IMR-90 (cell line): Measurements from ENCODE around the gene TRMT2B.

Source experiments
- BHLHE40 ChIP-seq: fragments of 150-350 bp; IDR thresholded peaks from 2 replicates; pipeline ENCODE4 v1.6.1; 2016; ENCODE audit warnings: mild to moderate bottlenecking, low read depth, low read length
- FOS ChIP-seq: fragments of 150-350 bp; IDR thresholded peaks from 2 replicates; pipeline ENCODE4 v1.6.1; 2016; ENCODE audit warnings: low read depth, low read length
- MAZ ChIP-seq: IDR thresholded peaks from 2 replicates; pipeline ENCODE4 v1.6.1; 2012; ENCODE audit warnings: low read depth, mild to moderate bottlenecking, low read length, improper control_type of control experiment, moderate library complexity, borderline replicate concordance
- MXI1 ChIP-seq: IDR thresholded peaks from 2 replicates; pipeline ENCODE4 v1.6.1; 2012; ENCODE audit warnings: low read depth, mild to moderate bottlenecking, low read length, moderate library complexity, borderline replicate concordance
- POLR2A ChIP-seq: IDR thresholded peaks from 2 replicates; pipeline ENCODE4 v1.6.1; 2012; ENCODE audit warnings: mild to moderate bottlenecking, low read depth, low read length
- RAD21 ChIP-seq: IDR thresholded peaks from 2 replicates; pipeline ENCODE4 v1.6.1; 2012; ENCODE audit warnings: low read length, improper control_type of control experiment
- RCOR1 ChIP-seq: IDR thresholded peaks from 2 replicates; pipeline ENCODE4 v1.6.1; 2012; ENCODE audit warnings: mild to moderate bottlenecking, low read length, improper control_type of control experiment; ENCODE audit not compliant: insufficient replicate concordance
- RFX5 ChIP-seq: IDR thresholded peaks from 2 replicates; pipeline ENCODE4 v1.8.0; 2012; ENCODE audit warnings: low read depth, mild to moderate bottlenecking, low read length, moderate library complexity
- SMC3 ChIP-seq: fragments of 150-350 bp; IDR thresholded peaks from 2 replicates; pipeline ENCODE4 v1.6.1; 2016; ENCODE audit warnings: low read depth, mild to moderate bottlenecking, antibody characterized with exemption, low read length, moderate library complexity
- TF ChIP-seq, protein P1 (sequence below): conservative IDR thresholded peaks from 2 replicates; pipeline ENCODE4 v1.5.1; 2012; ENCODE audit warnings: mild to moderate bottlenecking, low read depth, low read length, improper control_type of control experiment
- TF ChIP-seq, protein P2 (sequence below): fragments of 150-350 bp; IDR thresholded peaks from 2 replicates; pipeline ENCODE4 v1.6.1; 2016; ENCODE audit warnings: low read depth, mild to moderate bottlenecking, low read length, moderate library complexity, borderline replicate concordance
- TF ChIP-seq, protein P3 (sequence below): fragments of 150-350 bp; IDR thresholded peaks from 2 replicates; pipeline ENCODE4 v1.6.1; 2017; ENCODE audit warnings: mild to moderate bottlenecking, antibody characterized with exemption, low read length, low read depth

DNA sequence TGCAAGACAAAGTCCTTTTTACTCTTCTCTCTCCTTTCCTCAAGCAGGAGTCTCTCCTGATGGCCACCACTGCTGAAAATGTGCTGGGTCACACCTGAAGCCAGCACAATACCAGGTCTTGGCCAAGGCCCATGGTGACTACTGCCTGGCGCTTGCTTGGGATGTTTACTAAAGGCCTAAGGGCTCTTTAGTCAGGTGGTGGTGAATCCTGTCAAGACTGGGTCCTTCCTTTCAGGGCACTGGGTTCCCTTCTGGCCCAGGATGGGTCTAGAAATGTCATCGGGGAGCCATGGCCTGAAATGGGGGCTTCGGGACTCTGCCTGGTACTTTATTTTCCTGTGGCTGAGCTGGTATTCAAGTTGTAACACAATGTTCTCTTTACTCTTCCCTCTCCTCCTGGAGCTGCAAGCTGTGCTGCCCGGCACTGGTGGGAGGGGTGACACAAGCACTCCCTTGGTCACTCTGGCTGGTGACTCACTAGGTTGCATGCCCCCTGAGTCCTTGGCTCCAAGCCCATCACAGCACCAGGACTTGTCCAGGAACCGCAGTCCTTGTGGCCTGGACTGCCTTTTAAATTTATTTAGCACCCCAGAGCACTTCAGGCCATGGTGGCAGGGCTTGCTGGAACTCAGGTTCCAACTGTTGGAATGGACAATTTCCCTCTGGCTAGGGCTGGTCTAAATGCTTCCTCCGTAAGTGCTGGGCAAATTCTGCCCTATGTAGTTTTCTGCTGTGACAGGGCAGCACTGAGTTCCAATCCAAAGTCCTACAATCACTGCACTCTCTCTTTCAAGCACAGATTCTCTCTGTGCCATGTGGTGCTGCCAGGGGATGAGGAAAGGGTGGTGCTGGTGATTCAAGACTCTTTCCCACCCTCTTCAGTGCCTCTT is 71.1 kb downstream of the TRMT2B start:
- TF ChIP-seq RFX5 = no peak
- TF ChIP-seq, protein P1, sequence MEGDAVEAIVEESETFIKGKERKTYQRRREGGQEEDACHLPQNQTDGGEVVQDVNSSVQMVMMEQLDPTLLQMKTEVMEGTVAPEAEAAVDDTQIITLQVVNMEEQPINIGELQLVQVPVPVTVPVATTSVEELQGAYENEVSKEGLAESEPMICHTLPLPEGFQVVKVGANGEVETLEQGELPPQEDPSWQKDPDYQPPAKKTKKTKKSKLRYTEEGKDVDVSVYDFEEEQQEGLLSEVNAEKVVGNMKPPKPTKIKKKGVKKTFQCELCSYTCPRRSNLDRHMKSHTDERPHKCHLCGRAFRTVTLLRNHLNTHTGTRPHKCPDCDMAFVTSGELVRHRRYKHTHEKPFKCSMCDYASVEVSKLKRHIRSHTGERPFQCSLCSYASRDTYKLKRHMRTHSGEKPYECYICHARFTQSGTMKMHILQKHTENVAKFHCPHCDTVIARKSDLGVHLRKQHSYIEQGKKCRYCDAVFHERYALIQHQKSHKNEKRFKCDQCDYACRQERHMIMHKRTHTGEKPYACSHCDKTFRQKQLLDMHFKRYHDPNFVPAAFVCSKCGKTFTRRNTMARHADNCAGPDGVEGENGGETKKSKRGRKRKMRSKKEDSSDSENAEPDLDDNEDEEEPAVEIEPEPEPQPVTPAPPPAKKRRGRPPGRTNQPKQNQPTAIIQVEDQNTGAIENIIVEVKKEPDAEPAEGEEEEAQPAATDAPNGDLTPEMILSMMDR = no peak
- no peak for TF ChIP-seq SMC3
- TF ChIP-seq RAD21 = no peak
- no peak for TF ChIP-seq POLR2A
- no peak for TF ChIP-seq MXI1
- peak; percentile 28; the same call in 1 of the 2 replicates for TF ChIP-seq FOS
- no peak for TF ChIP-seq MAZ
- no peak for TF ChIP-seq BHLHE40
- TF ChIP-seq, protein P2, sequence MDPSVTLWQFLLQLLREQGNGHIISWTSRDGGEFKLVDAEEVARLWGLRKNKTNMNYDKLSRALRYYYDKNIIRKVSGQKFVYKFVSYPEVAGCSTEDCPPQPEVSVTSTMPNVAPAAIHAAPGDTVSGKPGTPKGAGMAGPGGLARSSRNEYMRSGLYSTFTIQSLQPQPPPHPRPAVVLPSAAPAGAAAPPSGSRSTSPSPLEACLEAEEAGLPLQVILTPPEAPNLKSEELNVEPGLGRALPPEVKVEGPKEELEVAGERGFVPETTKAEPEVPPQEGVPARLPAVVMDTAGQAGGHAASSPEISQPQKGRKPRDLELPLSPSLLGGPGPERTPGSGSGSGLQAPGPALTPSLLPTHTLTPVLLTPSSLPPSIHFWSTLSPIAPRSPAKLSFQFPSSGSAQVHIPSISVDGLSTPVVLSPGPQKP = no peak
- no peak for TF ChIP-seq RCOR1
- TF ChIP-seq, protein P3, sequence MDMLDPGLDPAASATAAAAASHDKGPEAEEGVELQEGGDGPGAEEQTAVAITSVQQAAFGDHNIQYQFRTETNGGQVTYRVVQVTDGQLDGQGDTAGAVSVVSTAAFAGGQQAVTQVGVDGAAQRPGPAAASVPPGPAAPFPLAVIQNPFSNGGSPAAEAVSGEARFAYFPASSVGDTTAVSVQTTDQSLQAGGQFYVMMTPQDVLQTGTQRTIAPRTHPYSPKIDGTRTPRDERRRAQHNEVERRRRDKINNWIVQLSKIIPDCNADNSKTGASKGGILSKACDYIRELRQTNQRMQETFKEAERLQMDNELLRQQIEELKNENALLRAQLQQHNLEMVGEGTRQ = no peak
